Measurements from ENCODE around the gene PEG3.

Gene PEG3

GRCh38 chr19:56842412-56842811, 1.9 kb upstream of the PEG3 start:
- Histone ChIP-seq H3K4me3 (ENCODE audit: insufficient read depth, low read length, poor library complexity, severe bottlenecking) (no peak overlapping the region), H3K4me2 (ENCODE audit: low read depth, low read length, poor library complexity, severe bottlenecking) (no peak overlapping the region), H3K9me3 (ENCODE audit: insufficient read depth, low read length) (peaks cover 8% of the 10 kb centered on the region; the same call in 1 of the 2 replicates), H4K20me1 (ENCODE audit: low read depth, low read length) (no peaks in the 10 kb centered on the region), H2AFZ (ENCODE audit: low read depth, low read length, severe bottlenecking) (no peak overlapping the region), H3K79me2 (ENCODE audit: insufficient read depth, low read length) (no peaks in the 10 kb centered on the region), H3K27ac (ENCODE audit: low read depth, low read length) (no peak overlapping the region), H3F3A (ENCODE audit: insufficient read depth) (no peaks in the 10 kb centered on the region), H3K9ac (ENCODE audit: low read length) (no peak overlapping the region), H3K27me3 (ENCODE audit: low read length) (no peaks in the 10 kb centered on the region), H3K9me2 (replicated peaks; ENCODE audit: insufficient read depth, low read length) (no peaks in the 10 kb centered on the region), H3K36me3 (ENCODE audit: low read length) (no peaks in the 10 kb centered on the region)
- TF ChIP-seq, protein P1, sequence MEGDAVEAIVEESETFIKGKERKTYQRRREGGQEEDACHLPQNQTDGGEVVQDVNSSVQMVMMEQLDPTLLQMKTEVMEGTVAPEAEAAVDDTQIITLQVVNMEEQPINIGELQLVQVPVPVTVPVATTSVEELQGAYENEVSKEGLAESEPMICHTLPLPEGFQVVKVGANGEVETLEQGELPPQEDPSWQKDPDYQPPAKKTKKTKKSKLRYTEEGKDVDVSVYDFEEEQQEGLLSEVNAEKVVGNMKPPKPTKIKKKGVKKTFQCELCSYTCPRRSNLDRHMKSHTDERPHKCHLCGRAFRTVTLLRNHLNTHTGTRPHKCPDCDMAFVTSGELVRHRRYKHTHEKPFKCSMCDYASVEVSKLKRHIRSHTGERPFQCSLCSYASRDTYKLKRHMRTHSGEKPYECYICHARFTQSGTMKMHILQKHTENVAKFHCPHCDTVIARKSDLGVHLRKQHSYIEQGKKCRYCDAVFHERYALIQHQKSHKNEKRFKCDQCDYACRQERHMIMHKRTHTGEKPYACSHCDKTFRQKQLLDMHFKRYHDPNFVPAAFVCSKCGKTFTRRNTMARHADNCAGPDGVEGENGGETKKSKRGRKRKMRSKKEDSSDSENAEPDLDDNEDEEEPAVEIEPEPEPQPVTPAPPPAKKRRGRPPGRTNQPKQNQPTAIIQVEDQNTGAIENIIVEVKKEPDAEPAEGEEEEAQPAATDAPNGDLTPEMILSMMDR (IDR thresholded peaks at IDR 0.05; ENCODE audit: insufficient read depth, low read length, poor library complexity, severe bottlenecking): no peak
- no peak for TF ChIP-seq EZH2phosphoT487 (conservative IDR thresholded peaks at IDR 0.05; ENCODE audit: low read length)

DNA sequence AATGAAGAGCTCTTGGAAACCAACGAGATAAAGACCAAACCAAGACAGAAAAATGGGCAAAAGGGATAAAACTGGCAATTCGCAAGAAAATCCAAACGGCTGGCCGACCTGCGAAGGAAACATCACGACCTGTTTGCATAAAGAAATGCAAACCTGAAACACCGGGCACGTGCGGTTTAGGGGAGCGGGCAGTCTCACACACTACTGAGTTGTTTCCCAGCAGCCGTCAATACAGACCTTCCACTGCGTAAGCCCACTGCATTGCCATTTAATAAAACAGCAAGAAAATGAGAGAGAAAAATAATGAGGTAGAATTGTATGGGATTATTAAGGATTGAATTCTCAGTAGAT, 642 bp upstream of the PEG3 start:
- H3K27ac ChIP-seq (ENCODE audit: low read depth, low read length): no peak overlapping the region
- H3K9ac ChIP-seq (ENCODE audit: low read length): no peak overlapping the region
- H2AFZ ChIP-seq (ENCODE audit: low read depth, low read length, severe bottlenecking): no peak overlapping the region
- no peak overlapping the region for H3K4me2 ChIP-seq (ENCODE audit: low read depth, low read length, poor library complexity, severe bottlenecking)
- peaks cover 8% of the 10 kb centered on the region; the same call in 1 of the 2 replicates for H3K9me3 ChIP-seq (ENCODE audit: insufficient read depth, low read length)
- no peaks in the 10 kb centered on the region for H3K36me3 ChIP-seq (ENCODE audit: low read length)
- TF ChIP-seq, protein P1 (IDR thresholded peaks at IDR 0.05; ENCODE audit: insufficient read depth, low read length, poor library complexity, severe bottlenecking): no peak
- no peak for TF ChIP-seq EZH2phosphoT487 (conservative IDR thresholded peaks at IDR 0.05; ENCODE audit: low read length)
- no peaks in the 10 kb centered on the region for H3K9me2 ChIP-seq (replicated peaks; ENCODE audit: insufficient read depth, low read length)
- no peak overlapping the region for H3K4me3 ChIP-seq (ENCODE audit: insufficient read depth, low read length, poor library complexity, severe bottlenecking)
- H4K20me1 ChIP-seq (ENCODE audit: low read depth, low read length): no peaks in the 10 kb centered on the region
- no peaks in the 10 kb centered on the region for H3K79me2 ChIP-seq (ENCODE audit: insufficient read depth, low read length)
- no peaks in the 10 kb centered on the region for H3K27me3 ChIP-seq (ENCODE audit: low read length)
- no peaks in the 10 kb centered on the region for H3F3A ChIP-seq (ENCODE audit: insufficient read depth)

DNA sequence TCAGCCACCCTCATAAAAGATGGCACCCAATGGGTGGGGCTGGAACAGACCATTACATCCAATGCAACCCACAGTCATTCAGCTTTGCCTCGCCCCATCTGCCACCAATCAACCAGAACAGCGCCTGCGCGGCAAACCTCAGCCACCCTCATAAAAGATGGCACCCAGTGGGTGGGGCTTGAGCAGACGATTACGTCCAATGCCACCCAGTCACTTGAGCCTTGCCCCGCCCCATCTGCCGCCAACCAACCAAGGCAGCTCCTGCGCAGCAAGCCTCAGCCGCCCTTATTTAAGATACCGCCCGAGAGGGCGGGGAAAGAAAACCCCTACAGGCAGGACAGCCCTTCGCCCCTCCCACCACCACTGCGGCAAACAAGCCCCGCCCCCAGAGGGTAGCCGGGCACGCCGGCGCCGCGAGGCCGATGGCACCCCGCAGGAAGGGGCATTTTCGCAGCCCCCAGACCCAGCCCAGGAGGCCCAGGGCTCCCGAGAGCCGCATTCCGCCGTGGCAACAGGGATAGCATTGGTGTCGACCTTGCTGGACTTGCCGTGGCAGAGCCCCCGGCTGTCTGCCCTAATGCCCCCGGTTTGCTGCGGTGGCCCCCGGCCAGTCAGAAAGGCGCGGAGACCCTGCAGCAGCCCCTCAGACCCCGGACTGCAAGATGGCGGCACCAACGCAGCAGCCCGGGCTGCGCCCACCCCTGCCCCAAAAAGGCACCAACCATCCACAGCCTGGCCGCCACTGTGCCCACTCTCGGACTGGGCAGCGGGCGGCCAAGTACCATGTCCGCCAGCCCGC, 675 bp downstream of the PEG3 start:
- no peaks in the 10 kb centered on the region for H3K36me3 ChIP-seq (ENCODE audit: low read length)
- TF ChIP-seq, protein P1 (IDR thresholded peaks at IDR 0.05; ENCODE audit: insufficient read depth, low read length, poor library complexity, severe bottlenecking): no peak
- no peak for TF ChIP-seq EZH2phosphoT487 (conservative IDR thresholded peaks at IDR 0.05; ENCODE audit: low read length)
- H3K9me3 ChIP-seq (ENCODE audit: insufficient read depth, low read length): peaks cover 8% of the 10 kb centered on the region; the same call in 1 of the 2 replicates
- H2AFZ ChIP-seq (ENCODE audit: low read depth, low read length, severe bottlenecking): no peak overlapping the region
- no peak overlapping the region for H3K4me3 ChIP-seq (ENCODE audit: insufficient read depth, low read length, poor library complexity, severe bottlenecking)
- no peaks in the 10 kb centered on the region for H3K27me3 ChIP-seq (ENCODE audit: low read length)
- H3K9ac ChIP-seq (ENCODE audit: low read length): no peak overlapping the region
- no peak overlapping the region for H3K27ac ChIP-seq (ENCODE audit: low read depth, low read length)
- no peaks in the 10 kb centered on the region for H4K20me1 ChIP-seq (ENCODE audit: low read depth, low read length)
- no peaks in the 10 kb centered on the region for H3F3A ChIP-seq (ENCODE audit: insufficient read depth)
- H3K9me2 ChIP-seq (replicated peaks; ENCODE audit: insufficient read depth, low read length): no peaks in the 10 kb centered on the region
- no peak overlapping the region for H3K4me2 ChIP-seq (ENCODE audit: low read depth, low read length, poor library complexity, severe bottlenecking)
- H3K79me2 ChIP-seq (ENCODE audit: insufficient read depth, low read length): no peaks in the 10 kb centered on the region

Measured in SU-DHL-6 (cell line).